ENCODE results near the gene ZNF213. TPM values are rescaled to one million over a fixed set of nuclear protein-coding genes. Genes with fewer than 3 reads are reported as not detected.

Gene ZNF213
- total and polyA plus RNA-seq, 2 experiments from 2014 or later = 3.4 to 4.0 TPM

DNA sequence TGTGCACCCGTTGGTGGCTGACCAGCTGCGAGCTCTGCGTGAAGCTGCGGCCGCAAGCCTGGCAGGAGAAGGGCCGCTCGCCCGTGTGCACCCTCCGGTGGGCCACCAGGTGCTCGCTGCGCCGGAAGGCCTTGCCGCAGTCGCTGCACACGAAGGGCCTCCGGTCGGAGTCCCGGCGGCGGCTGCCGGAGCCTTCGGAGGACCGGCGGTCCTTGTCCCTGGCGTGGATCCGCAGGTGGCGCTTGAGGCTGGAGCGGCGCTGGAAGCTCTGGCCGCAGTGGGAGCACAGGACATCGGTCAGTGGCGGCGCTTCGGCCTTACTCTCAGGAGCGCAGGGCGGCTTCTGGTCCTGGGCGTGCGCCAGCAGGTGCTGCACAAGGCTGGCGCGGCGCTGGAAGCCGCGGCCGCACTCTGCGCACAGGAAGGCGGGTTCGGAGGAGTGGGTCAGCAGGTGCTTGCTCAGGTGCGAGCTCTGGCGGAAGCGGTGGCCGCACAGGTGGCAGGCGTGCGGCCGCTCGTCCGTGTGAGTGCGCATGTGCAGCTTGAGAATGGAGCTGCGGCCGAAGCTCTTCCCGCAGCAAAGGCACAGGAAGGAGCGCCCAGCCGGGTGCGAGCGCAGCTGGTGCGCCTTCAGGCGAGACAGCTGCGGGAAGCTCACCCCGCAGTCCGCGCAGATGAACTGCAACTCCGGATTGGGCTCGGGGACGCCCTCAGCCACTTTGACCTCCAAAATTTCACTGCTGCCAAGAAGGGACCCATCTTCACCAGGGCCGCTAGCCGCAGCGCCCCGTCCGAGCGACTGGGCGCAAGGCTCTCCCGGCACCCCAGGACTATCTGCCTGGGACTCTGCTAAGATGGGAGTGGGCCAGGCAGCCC lies 44.9 kb upstream of the ZNF213 start:
- Histone ChIP-seq H3K79me2 (no peaks in the 10 kb centered on the region), H3K36me3 (replicated peaks; ENCODE audit: insufficient read depth, low read depth) (no peaks in the 10 kb centered on the region), H3K27ac (no peak overlapping the region), H3K4me1 (ENCODE audit: insufficient read depth) (peaks cover 7% of the 10 kb centered on the region), H3K4me2 (no peak overlapping the region), H4K20me1 (ENCODE audit: insufficient read depth, poor library complexity, severe bottlenecking) (no peaks in the 10 kb centered on the region), H3K9me3 (ENCODE audit: low read depth) (no peaks in the 10 kb centered on the region), H2AFZ (no peak overlapping the region), H3K9me2 (replicated peaks; ENCODE audit: insufficient read depth) (no peaks in the 10 kb centered on the region), H3K27me3 (no peaks in the 10 kb centered on the region), H3K4me3 (no peak overlapping the region)
- 99% methylated on average over 71 of the region's 81 CpGs for WGBS (ENCODE audit: low lambda C conversion rate, missing lambda C conversion rate)
- no peak for DNase-seq (ENCODE audit: low spot score)
- TF ChIP-seq, protein P1, sequence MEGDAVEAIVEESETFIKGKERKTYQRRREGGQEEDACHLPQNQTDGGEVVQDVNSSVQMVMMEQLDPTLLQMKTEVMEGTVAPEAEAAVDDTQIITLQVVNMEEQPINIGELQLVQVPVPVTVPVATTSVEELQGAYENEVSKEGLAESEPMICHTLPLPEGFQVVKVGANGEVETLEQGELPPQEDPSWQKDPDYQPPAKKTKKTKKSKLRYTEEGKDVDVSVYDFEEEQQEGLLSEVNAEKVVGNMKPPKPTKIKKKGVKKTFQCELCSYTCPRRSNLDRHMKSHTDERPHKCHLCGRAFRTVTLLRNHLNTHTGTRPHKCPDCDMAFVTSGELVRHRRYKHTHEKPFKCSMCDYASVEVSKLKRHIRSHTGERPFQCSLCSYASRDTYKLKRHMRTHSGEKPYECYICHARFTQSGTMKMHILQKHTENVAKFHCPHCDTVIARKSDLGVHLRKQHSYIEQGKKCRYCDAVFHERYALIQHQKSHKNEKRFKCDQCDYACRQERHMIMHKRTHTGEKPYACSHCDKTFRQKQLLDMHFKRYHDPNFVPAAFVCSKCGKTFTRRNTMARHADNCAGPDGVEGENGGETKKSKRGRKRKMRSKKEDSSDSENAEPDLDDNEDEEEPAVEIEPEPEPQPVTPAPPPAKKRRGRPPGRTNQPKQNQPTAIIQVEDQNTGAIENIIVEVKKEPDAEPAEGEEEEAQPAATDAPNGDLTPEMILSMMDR (IDR thresholded peaks at IDR 0.05; ENCODE audit: poor library complexity) = no peak
- TF ChIP-seq EZH2 (IDR thresholded peaks at IDR 0.05; ENCODE audit: borderline replicate concordance) (no peak), EZH2phosphoT487 (IDR thresholded peaks at IDR 0.05; ENCODE audit: low read depth, severe bottlenecking, unreplicated experiment) (no peak)

DNA sequence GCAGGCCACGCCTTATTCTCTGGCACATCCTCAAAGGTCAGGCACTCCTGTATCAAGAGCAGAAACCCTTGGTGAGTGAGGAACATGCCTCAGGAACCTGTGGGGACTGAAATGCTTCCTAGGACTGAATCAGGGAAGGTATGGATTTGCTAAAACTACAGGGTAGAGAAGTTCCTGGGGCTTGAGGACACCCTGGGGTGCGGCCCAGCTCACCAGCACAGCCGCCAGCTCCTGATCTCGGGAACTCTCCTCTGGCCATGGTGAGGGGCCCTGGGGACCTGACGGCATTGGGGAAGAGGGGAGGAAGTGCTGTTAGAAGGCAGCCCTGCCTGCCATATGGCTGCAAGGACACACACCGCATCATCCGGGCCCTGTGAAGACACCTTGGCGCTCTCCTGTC lies 43.3 kb upstream of the ZNF213 start:
- Histone ChIP-seq H3K36me3 (replicated peaks; ENCODE audit: insufficient read depth, low read depth) (no peaks in the 10 kb centered on the region), H3K9me3 (ENCODE audit: low read depth) (no peaks in the 10 kb centered on the region), H3K4me1 (ENCODE audit: insufficient read depth) (peaks cover 4% of the 10 kb centered on the region), H3K27ac (no peak overlapping the region), H4K20me1 (ENCODE audit: insufficient read depth, poor library complexity, severe bottlenecking) (no peaks in the 10 kb centered on the region), H3K4me3 (no peak overlapping the region), H3K9me2 (replicated peaks; ENCODE audit: insufficient read depth) (no peaks in the 10 kb centered on the region), H3K79me2 (no peaks in the 10 kb centered on the region), H3K27me3 (no peaks in the 10 kb centered on the region), H3K4me2 (no peak overlapping the region), H2AFZ (no peak overlapping the region)
- DNase-seq (ENCODE audit: low spot score) = no peak
- TF ChIP-seq EZH2 (IDR thresholded peaks at IDR 0.05; ENCODE audit: borderline replicate concordance) = no peak
- no peak for TF ChIP-seq EZH2phosphoT487 (IDR thresholded peaks at IDR 0.05; ENCODE audit: low read depth, severe bottlenecking, unreplicated experiment)
- TF ChIP-seq, protein P1 (IDR thresholded peaks at IDR 0.05; ENCODE audit: poor library complexity) = no peak
- WGBS (ENCODE audit: low lambda C conversion rate, missing lambda C conversion rate) = 91% methylated on average over 8 of the region's 8 CpGs

DNA sequence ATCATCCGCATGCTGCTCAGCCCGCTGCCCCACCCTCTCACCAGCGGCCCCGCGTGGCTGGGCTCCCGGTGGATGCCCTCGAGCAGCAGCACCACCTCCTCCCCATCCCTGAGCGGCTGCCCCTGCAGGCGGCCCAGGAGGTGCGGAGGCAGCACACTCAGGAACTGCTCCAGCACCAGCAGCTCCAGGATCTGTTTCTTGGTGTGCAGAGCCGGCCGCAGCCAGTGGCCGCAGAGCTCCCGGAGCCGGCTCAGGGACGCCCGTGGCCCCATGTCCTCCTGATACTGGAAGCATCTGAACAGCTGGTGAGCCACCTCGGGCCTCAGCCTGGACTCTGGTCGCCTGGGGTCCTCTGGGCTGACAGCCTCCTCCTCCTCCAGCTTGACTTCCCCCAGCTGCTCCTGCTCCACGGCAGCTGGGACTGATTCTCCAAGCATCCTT lies 42.3 kb upstream of the ZNF213 start:
- no peaks in the 10 kb centered on the region for H4K20me1 ChIP-seq (ENCODE audit: insufficient read depth, poor library complexity, severe bottlenecking)
- H3K4me1 ChIP-seq (ENCODE audit: insufficient read depth) = no peaks in the 10 kb centered on the region
- no peaks in the 10 kb centered on the region for H3K27me3 ChIP-seq
- no peaks in the 10 kb centered on the region for H3K9me2 ChIP-seq (replicated peaks; ENCODE audit: insufficient read depth)
- TF ChIP-seq EZH2phosphoT487 (IDR thresholded peaks at IDR 0.05; ENCODE audit: low read depth, severe bottlenecking, unreplicated experiment) = no peak
- TF ChIP-seq EZH2 (IDR thresholded peaks at IDR 0.05; ENCODE audit: borderline replicate concordance) = no peak
- TF ChIP-seq, protein P1 (IDR thresholded peaks at IDR 0.05; ENCODE audit: poor library complexity) = no peak
- H3K36me3 ChIP-seq (replicated peaks; ENCODE audit: insufficient read depth, low read depth) = no peaks in the 10 kb centered on the region
- no peak overlapping the region for H3K27ac ChIP-seq
- no peak overlapping the region for H3K4me2 ChIP-seq
- no peaks in the 10 kb centered on the region for H3K9me3 ChIP-seq (ENCODE audit: low read depth)
- H2AFZ ChIP-seq = no peak overlapping the region
- no peaks in the 10 kb centered on the region for H3K79me2 ChIP-seq
- no peak for DNase-seq (ENCODE audit: low spot score)
- 78% methylated on average over 17 of the region's 20 CpGs for WGBS (ENCODE audit: low lambda C conversion rate, missing lambda C conversion rate)
- H3K4me3 ChIP-seq = no peak overlapping the region
